HEK293 (cell line): ENCODE results near the gene GGN.
"Not testable (repeated sequence)": the region's sequence is repeated elsewhere in the genome, so short reads cannot be mapped to it uniquely, and the experiment has no call there.

Experiments
- CTCF ChIA-PET: fragments of 350-600 bp; formaldehyde crosslinking; extraction: SDS; loops from one replicate; lab custom pipeline; 2021; ENCODE audit warnings: antibody characterized with exemption; lab: Yijun Ruan, JAX
- POLR2A ChIA-PET: fragments of 300-600 bp; formaldehyde crosslinking; extraction: SDS; loops from one replicate; lab custom pipeline; 2020; ENCODE audit warnings: antibody characterized with exemption, inconsistent platforms; lab: Yijun Ruan, JAX
- H3K27ac ChIP-seq: fragments of 200-500 bp; sonication (Bioruptor generic); 2 replicates; pipeline ENCODE4 v1.5.1; 2014; ENCODE audit warnings: low read depth, low read length, control low read depth, inconsistent platforms; ENCODE audit errors: extremely low read depth
- H3K36me3 ChIP-seq, 2 experiments: fragments of 200-500 bp in 1 of 2; sonication (Bioruptor generic) in 1 of 2; 1 replicate in 1 of 2; 2 replicates in 1 of 2; pipeline ENCODE4 v1.5.1; 2014 to 2017; ENCODE audit warnings: inconsistent platforms in 2 of 2, low read length in 2 of 2; ENCODE audit not compliant: control insufficient read depth in 2 of 2, insufficient read depth in 1 of 2
- H3K4me1 ChIP-seq: fragments of 200-500 bp; sonication (Bioruptor generic); 2 replicates; pipeline ENCODE4 v1.5.1; 2014; ENCODE audit warnings: mild to moderate bottlenecking, low read length, inconsistent platforms; ENCODE audit not compliant: control insufficient read depth, insufficient read depth
- H3K4me3 ChIP-seq: 2 replicates; pipeline ENCODE4 v1.5.1; 2011; ENCODE audit warnings: low read depth, mild to moderate bottlenecking, control low read depth, low read length, moderate library complexity
- H3K9me3 ChIP-seq: fragments of 200-500 bp; sonication (Bioruptor generic); 2 replicates; pipeline ENCODE4 v1.5.1; 2014; ENCODE audit warnings: low read depth, low read length, inconsistent platforms; ENCODE audit not compliant: control insufficient read depth, insufficient read depth
- FEZF1 ChIP-seq: fragments of 450-650 bp; formaldehyde crosslinking; IDR thresholded peaks from 2 replicates; pipeline ENCODE4 v1.5.1; 2016; ENCODE audit warnings: missing biosample characterization, missing genetic modification characterization
- GFI1B ChIP-seq: fragments of 450-650 bp; formaldehyde crosslinking; IDR thresholded peaks from 2 replicates; pipeline ENCODE4 v1.5.1; 2016; ENCODE audit warnings: missing biosample characterization, missing genetic modification characterization
- KLF16 ChIP-seq: fragments of 450-650 bp; formaldehyde crosslinking; IDR thresholded peaks from 2 replicates; pipeline ENCODE4 v1.5.1; 2017; ENCODE audit warnings: missing biosample characterization, missing genetic modification characterization
- OSR2 ChIP-seq: fragments of 450-650 bp; formaldehyde crosslinking; IDR thresholded peaks from 2 replicates; pipeline ENCODE4 v1.5.1; 2016; ENCODE audit warnings: missing biosample characterization, missing genetic modification characterization
- OVOL3 ChIP-seq: fragments of 450-650 bp; formaldehyde crosslinking; IDR thresholded peaks from 2 replicates; pipeline ENCODE4 v1.5.1; 2016; ENCODE audit warnings: missing biosample characterization, missing genetic modification characterization
- SP2 ChIP-seq: fragments of 450-650 bp; formaldehyde crosslinking; IDR thresholded peaks from 2 replicates; pipeline ENCODE4 v1.5.1; 2016; ENCODE audit warnings: missing biosample characterization, missing genetic modification characterization
- ZBTB17 ChIP-seq: fragments of 450-650 bp; formaldehyde crosslinking; IDR thresholded peaks from 2 replicates; pipeline ENCODE4 v1.5.1; 2016; ENCODE audit warnings: missing biosample characterization, missing genetic modification characterization
- ZBTB6 ChIP-seq: fragments of 450-650 bp; formaldehyde crosslinking; IDR thresholded peaks from 2 replicates; pipeline ENCODE4 v1.5.1; 2017; ENCODE audit warnings: missing biosample characterization, missing genetic modification characterization
- ZFHX2 ChIP-seq: fragments of 450-650 bp; formaldehyde crosslinking; conservative IDR thresholded peaks from 2 replicates; pipeline ENCODE4 v1.5.1; 2016; ENCODE audit warnings: missing biosample characterization, missing genetic modification characterization
- ZNF16 ChIP-seq: fragments of 450-650 bp; formaldehyde crosslinking; IDR thresholded peaks from 2 replicates; pipeline ENCODE4 v1.5.1; 2016; ENCODE audit warnings: low read depth, missing biosample characterization, missing genetic modification characterization
- ZNF18 ChIP-seq: fragments of 450-650 bp; formaldehyde crosslinking; IDR thresholded peaks from 2 replicates; pipeline ENCODE4 v1.5.1; 2016; ENCODE audit warnings: missing biosample characterization, missing genetic modification characterization
- ZNF221 ChIP-seq: fragments of 450-650 bp; formaldehyde crosslinking; IDR thresholded peaks from 2 replicates; pipeline ENCODE4 v1.5.1; 2017; ENCODE audit warnings: missing biosample characterization, missing genetic modification characterization, borderline replicate concordance
- ZNF274 ChIP-seq, 2 experiments: fragments of 200-500 bp in 1 of 2; fragments of 450-650 bp in 1 of 2; sonication (Bioruptor generic) in 1 of 2; formaldehyde crosslinking in 1 of 2; IDR thresholded peaks; 2 replicates each; pipeline versions ENCODE4 v1.5.1 to v1.6.1; 2014 to 2016; ENCODE audit warnings: borderline replicate concordance in 1 of 2, inconsistent platforms in 1 of 2, low read length in 1 of 2, missing biosample characterization in 1 of 2, missing genetic modification characterization in 1 of 2
- ZNF350 ChIP-seq: fragments of 450-650 bp; formaldehyde crosslinking; IDR thresholded peaks from 2 replicates; pipeline ENCODE4 v1.5.0; 2017; ENCODE audit warnings: missing biosample characterization, mild to moderate bottlenecking, missing genetic modification characterization
- ZNF366 ChIP-seq: fragments of 450-650 bp; formaldehyde crosslinking; conservative IDR thresholded peaks from 2 replicates; pipeline ENCODE4 v1.5.1; 2016; ENCODE audit warnings: missing biosample characterization, missing genetic modification characterization
- ZNF560 ChIP-seq: fragments of 450-650 bp; formaldehyde crosslinking; IDR thresholded peaks from 2 replicates; pipeline ENCODE4 v1.5.1; 2017; ENCODE audit warnings: missing biosample characterization, missing genetic modification characterization, borderline replicate concordance
- ZNF626 ChIP-seq: fragments of 450-650 bp; sonication (Bioruptor Pico); formaldehyde crosslinking; IDR thresholded peaks from 2 replicates; pipeline ENCODE4 v1.5.1; 2018; ENCODE audit warnings: missing biosample characterization, missing genetic modification characterization, inconsistent platforms
- ZNF629 ChIP-seq: fragments of 450-650 bp; formaldehyde crosslinking; IDR thresholded peaks from 2 replicates; pipeline ENCODE4 v1.5.1; 2017; ENCODE audit warnings: missing biosample characterization, missing genetic modification characterization
- ZNF639 ChIP-seq: fragments of 450-650 bp; formaldehyde crosslinking; IDR thresholded peaks from 2 replicates; pipeline ENCODE4 v1.5.1; 2016; ENCODE audit warnings: missing biosample characterization, missing genetic modification characterization
- ZNF645 ChIP-seq: fragments of 450-650 bp; formaldehyde crosslinking; IDR thresholded peaks from 2 replicates; pipeline ENCODE4; 2016; ENCODE audit warnings: missing biosample characterization, missing genetic modification characterization
- ZNF654 ChIP-seq: fragments of 450-650 bp; formaldehyde crosslinking; IDR thresholded peaks from 2 replicates; pipeline ENCODE4 v1.5.1; 2016; ENCODE audit warnings: low read depth, missing biosample characterization, missing genetic modification characterization
- ZNF785 ChIP-seq: fragments of 450-650 bp; formaldehyde crosslinking; IDR thresholded peaks from 2 replicates; pipeline ENCODE4 v1.5.1; 2016; ENCODE audit warnings: missing biosample characterization, missing genetic modification characterization
- ZSCAN23 ChIP-seq: fragments of 450-650 bp; formaldehyde crosslinking; IDR thresholded peaks from 2 replicates; pipeline ENCODE4 v1.5.1; 2016; ENCODE audit warnings: missing biosample characterization, missing genetic modification characterization

Gene GGN

GRCh38 chr19:38339011-38339410 lies 48.8 kb downstream of the GGN start:
- POLR2A ChIA-PET, result interaction anchor here (5.5 kb wide), 1 partner anchor 35 kb away, joined by 83 read pairs; the partner anchor contains the start of gene PSMD8
- CTCF ChIA-PET, result interaction anchor here (0.6 to 2.2 kb wide), 6 partner anchors 22 to 522 kb away, joined by 3 to 14 read pairs (median 4); partner anchors contain the start of gene FAM98C

GRCh38 chr19:38337360-38337653 lies 50.5 kb downstream of the GGN start:
- ChIA-PET CTCF (interaction anchor here (0.5 to 3.9 kb wide), 7 partner anchors 10 to 435 kb away, joined by 3 to 29 read pairs (median 4); partner anchors contain the start of genes FAM98C and PSMD8), POLR2A (interaction anchor here (0.6 to 5.5 kb wide), 7 partner anchors 9 to 97 kb away, joined by 3 to 83 read pairs (median 7); partner anchors contain the start of genes GGN, PSMD8, SPINT2 and SPRED3)
- Histone ChIP-seq H3K4me1 (peaks cover 14% of the 10 kb centered on the region), H3K27ac (peak overlapping the region; percentile 68), H3K36me3 (peaks cover 0 to 6% of the 10 kb centered on the region in 2 experiments; a peak in 1 of 3 replicates), H3K9me3 (no peaks in the 10 kb centered on the region), H3K4me3 (peak overlapping the region; percentile 29)
- TF ChIP-seq ZNF18 (tag by site-specific recombination) (peak; percentile 35; the same call in 1 of the 2 replicates), GFI1B (tag by site-specific recombination) (no peak), ZNF274 (IDR thresholded peaks at IDR 0.05; ENCODE audit: low read length) (no peak), ZNF274 (tag by site-specific recombination; IDR thresholded peaks at IDR 0.05; ENCODE audit: borderline replicate concordance) (peak; percentile 20; the same call in 1 of the 2 replicates), SP2 (tag by site-specific recombination) (no peak), ZNF221 (no peak)

More at GRCh38 chr19:38339011-38339410, 48.8 kb downstream of the GGN start:
- 0 out of 2 replicates have a peak overlapping the region, but pooled peaks have one; percentile 31 for H3K27ac ChIP-seq
- not testable (repeated sequence) for H3K9me3 ChIP-seq, H3K36me3 ChIP-seq, H3K4me3 ChIP-seq
- H3K4me1 ChIP-seq, result peaks cover 14% of the 10 kb centered on the region
- 0 out of 2 replicates have a peak, but pooled peaks have one; percentile 46 for TF ChIP-seq ZBTB17
- TF ChIP-seq ZBTB6, result peak; percentile 15; the same call in 1 of the 2 replicates
- TF ChIP-seq OSR2 (tag by site-specific recombination), result peak; percentile 25; the same call in 1 of the 2 replicates
- TF ChIP-seq ZNF366 (tag by site-specific recombination), result 0 out of 2 replicates have a peak, but pooled peaks have one; percentile 16
- TF ChIP-seq, all 188 proteins: peak for 4; not testable (repeated sequence) for 184

GRCh38 chr19:38336638-38337359 lies 51.0 kb downstream of the GGN start:
- POLR2A ChIA-PET, result interaction anchor here (0.6 to 5.5 kb wide), 12 partner anchors 9 to 102 kb away, joined by 3 to 83 read pairs (median 8); partner anchors contain the start of genes GGN, PSMD8, SPINT2 and SPRED3
- H3K4me1 ChIP-seq, result peaks cover 14% of the 10 kb centered on the region
- CTCF ChIA-PET, result interaction anchor here (0.6 to 9.9 kb wide), 24 partner anchors 11 to 609 kb away, joined by 3 to 183 read pairs (median 5); partner anchors contain the start of genes FAM98C and PSMD8
- H3K4me3 ChIP-seq, result peak overlapping the region; percentile 66
- no peaks in the 10 kb centered on the region for H3K9me3 ChIP-seq
- H3K36me3 ChIP-seq, result peaks cover 0 to 4% of the 10 kb centered on the region in 2 experiments; a peak in 1 of 3 replicates
- peak overlapping the region; percentile 80 for H3K27ac ChIP-seq
- TF ChIP-seq ZNF785 (tag by site-specific recombination) (peak; percentile 97), ZNF16 (tag by site-specific recombination) (no peak), ZNF626 (tag by site-specific recombination) (no peak), ZFHX2 (tag by site-specific recombination) (peak; percentile 98), ZNF654 (tag by site-specific recombination) (no peak), ZSCAN23 (tag by site-specific recombination) (peak; percentile 89; the same call in 1 of the 2 replicates), KLF16 (tag by site-specific recombination) (peak; percentile 96), FEZF1 (tag by site-specific recombination) (no peak), ZNF645 (tag by site-specific recombination) (peak; percentile 96; the same call in 1 of the 2 replicates), ZNF629 (tag by site-specific recombination) (peak; percentile 70; the same call in 1 of the 2 replicates), OVOL3 (tag by site-specific recombination) (no peak), ZNF560 (no peak), ZNF639 (tag by site-specific recombination) (peak; percentile 75), ZNF350 (tag by site-specific recombination) (no peak)
